ENCODE results near the gene TRIM9.
"Not testable (repeated sequence)": the region's sequence is repeated elsewhere in the genome, so short reads cannot be mapped to it uniquely, and the experiment has no call there.

TRIM9 gene

DNA sequence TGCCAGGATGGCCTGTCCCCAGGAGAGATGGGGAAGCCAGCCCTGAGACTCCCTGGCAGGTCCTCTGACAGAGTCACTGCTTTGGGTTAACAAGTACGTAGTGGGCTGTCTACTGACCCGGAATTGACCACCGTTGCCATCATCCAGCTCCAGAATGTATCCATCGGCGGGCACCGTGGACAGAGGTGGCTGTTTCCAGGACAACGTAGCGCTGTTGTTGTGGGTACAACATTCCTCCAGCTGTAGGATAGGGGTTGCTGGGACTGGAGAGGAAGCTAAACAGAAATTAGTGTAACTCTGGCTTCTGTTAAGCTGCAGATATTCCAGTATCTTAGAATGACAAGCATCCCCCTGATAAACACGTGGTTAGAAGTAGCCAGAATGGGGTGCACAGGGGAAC is 94.3 kb downstream of the TRIM9 start:
- no peak for DNase-seq

DNA sequence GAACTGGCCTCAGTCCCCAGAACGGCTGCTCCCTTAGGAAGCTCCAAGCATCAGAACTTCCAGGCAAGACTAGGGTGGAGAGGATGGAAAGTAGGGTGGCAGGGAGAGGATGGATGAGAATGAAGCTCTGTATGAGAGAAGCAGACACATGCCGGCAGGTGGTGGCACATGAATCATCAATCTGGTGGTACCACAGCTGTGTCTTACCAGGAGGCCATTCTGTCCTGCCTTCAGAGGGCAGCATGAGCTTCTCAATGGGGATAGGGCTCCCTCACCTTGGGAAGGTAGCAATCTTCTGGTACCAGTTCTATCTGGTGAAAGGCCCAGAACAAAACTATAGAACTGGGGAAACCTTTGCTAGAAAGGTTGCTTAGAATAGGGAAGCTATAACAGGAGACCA is 95.2 kb downstream of the TRIM9 start:
- no peak for DNase-seq

- DNase-seq: no peak
Measured at GRCh38 chr14:50998612-50999011, 96.3 kb downstream of the TRIM9 start.

- DNase-seq: no peak
Measured at GRCh38 chr14:50997712-50998111, 97.2 kb downstream of the TRIM9 start.

- DNase-seq: not testable (repeated sequence)
Measured at GRCh38 chr14:50994158-50994557, 100.7 kb downstream of the TRIM9 start.

DNA sequence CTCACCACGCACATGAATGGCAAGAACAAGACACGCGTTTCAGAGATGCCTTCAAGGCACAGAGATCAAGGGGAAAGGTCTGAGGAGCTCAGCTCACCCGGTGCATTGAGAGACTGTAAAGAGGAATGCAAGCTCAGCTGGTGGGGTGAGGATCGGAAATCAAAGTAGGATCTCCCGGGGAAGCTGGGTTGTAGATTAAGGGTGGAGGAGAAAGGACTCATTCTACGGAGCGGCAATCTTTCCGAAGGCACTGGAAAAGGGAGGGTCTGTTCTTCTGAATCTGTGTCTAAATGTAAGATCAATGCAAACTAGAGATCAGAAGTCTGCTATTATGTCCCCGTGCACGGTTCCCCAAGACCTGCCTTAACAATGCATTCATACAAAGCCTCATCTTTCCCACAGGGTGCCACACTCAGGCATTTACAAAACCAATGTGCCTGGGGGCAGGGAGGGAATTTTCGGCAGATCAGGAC is 109.0 kb downstream of the TRIM9 start:
- no peak for DNase-seq

DNA sequence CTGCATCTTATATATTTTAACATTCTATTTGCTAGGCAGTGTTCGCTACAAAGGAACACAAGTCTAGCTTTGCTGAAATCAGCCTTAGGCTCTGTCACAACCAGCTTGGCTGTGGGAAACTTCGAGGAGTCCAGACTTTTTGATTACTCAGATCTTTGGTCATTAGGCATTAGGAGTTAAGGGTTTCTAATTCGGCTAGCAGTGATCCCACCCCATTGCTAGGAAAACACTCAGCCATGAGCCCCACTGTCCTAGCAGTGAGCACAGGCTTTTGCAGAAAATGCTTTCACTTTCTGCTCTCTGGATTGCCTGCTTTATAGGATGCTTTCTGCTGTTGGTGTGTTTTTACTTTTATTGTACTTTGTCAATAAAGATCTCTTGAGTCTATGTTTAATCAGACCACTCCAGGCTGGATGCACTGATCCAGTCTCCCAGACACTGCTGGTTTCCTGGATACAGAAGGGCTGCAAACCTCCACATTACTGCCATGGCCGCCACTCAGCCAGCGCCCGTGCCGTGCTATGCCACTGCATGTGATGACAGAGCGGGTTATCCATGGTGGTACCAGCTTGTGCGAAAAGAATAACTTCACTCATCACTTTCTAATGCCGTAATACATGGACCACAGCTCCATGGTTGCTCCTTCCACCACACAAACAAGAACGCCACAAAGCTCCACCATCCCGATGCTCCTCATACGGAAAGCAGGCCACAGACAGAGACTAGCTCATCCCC is 109.6 kb downstream of the TRIM9 start:
- no peak for DNase-seq

- no peak for DNase-seq
Measured at GRCh38 chr14:50984036-50984710, 110.7 kb downstream of the TRIM9 start.

GRCh38 chr14:50979941-50980850 is 114.7 kb downstream of the TRIM9 start:
- peak; percentile 60 for DNase-seq

DNA sequence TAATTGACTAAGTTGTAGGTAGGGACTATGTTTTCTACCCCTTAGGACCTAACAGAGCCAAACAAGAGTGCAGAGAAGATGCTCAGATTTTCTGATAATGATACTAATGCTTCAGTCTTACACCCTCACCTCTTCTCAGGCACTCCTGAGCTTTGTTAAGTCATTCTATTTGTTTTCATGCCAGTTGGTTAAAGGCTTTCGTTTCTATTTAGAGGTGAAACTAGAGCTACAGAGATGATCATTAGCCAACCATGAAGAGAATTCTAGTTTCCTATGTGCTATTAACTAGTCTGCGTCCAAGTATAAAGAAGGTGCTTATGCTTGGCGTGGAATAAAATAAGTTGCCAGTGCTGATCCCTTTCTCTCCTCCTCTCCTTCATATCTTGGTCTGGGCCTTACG is 116.0 kb downstream of the TRIM9 start:
- DNase-seq: no peak

GRCh38 chr14:50978529-50978871 is 116.4 kb downstream of the TRIM9 start:
- no peak for DNase-seq

DNA sequence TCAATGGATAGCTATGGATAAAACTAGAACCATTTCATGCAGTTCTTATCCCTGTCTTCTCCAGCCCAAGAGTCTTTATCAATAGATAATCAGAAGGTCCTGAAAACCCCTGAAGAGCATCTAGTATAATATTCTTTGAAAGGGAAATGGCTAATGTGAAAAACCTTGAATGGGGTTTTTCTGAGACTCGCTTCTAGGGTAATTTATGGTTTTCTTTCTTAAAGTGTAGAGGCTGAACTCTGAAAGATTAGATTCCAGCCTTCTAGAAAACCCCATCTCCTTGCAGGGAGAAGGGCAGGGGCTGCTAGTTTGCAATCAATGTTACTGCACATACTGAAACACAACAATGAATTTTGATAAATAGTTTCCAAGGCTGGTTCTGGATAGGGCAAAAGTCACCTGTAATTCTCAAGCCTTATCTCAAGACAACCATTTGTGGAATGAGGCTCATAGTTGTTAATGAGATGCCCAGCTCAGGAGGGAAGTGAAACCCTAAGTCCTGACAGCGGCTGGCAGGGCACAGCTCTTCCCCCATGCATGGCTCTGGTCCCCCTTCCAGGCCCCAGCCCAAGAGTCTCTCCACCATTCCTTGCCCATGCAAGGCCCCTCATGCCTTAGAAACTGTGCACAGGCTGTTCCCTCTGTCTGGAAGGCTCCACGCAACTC is 116.9 kb downstream of the TRIM9 start:
- no peak for DNase-seq

DNA sequence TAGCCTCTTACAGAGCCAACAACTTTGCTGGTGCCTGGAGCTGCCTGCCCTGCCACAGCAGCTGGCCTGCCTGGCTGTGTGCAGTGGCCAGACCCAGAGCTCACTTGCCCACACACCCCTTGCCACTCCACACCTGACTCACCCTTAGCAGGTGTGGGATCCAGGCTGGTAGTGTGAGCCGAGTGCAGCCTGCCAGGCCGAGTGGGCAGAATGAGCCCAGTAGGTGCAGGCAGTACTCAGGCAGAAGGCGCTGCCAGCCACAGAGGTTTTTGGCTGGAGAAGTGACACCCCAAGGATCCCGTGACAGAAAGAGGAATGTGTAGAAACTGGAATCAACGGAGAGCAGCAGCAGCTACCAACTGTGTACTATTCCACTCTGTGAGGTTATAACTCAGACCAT is 120.8 kb downstream of the TRIM9 start:
- DNase-seq: no peak

DNA sequence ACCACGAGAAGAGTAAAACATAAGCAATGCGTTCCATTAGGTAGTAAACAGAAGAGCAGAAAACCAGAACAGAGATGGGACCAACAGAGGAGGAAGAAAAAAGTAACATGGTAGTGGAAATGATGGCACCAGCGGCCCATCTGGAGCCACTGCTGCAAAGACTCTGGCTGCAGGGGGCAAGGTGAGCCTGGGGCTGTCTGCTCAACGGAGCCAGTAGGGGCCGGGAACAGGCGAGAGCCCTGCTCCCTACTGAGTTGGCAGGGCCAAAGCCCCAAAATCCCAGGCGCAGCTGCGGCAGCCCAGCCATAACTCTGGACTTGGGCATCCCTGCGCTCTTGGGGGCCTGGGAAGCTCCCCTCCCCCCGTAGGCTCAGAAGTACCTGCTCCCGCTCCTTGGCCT is 122.2 kb downstream of the TRIM9 start:
- DNase-seq: no peak

- no peak for DNase-seq
Measured at GRCh38 chr14:50970886-50971781, 123.8 kb downstream of the TRIM9 start.

DNA sequence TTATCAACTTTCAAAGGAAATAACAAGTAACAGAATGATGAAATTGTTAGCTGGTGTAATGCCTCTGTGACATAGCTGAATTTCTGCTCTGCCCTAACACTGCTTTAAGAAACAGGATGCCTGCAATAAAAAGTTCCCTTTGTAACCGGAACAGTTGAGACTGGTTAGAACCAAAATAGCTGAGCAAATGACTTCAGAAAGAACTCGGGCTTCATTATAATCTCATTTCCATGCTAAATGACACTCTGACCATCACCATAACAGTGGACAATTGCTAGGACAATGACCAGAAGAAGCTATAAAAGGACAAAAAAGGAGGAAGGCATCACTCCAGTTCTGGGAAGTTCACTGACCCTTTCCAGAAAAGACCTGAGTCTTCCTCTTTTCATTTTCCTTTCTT is 127.1 kb downstream of the TRIM9 start:
- DNase-seq: no peak

DNA sequence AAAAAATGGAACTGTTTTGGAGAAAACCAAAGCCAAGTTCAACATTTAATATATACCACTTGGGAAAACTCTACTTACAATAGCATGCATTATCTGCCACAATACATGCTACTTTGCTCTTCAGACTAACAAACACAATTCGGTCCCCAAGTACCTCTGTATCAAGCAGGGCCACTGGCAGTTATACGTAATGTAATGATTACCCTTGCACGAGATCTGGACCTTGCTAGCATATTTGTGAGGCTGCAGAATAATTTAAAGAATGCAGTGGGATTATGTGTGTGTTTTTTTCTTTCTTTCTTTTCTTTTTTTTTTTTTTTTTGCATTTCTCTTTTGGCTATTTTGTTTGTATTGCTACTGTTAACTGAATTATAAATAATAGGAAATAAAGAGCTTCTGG is 127.8 kb downstream of the TRIM9 start:
- no peak for DNase-seq

GRCh38 chr14:50964683-50965390 is 130.1 kb downstream of the TRIM9 start:
- DNase-seq: peak; percentile 81

DNA sequence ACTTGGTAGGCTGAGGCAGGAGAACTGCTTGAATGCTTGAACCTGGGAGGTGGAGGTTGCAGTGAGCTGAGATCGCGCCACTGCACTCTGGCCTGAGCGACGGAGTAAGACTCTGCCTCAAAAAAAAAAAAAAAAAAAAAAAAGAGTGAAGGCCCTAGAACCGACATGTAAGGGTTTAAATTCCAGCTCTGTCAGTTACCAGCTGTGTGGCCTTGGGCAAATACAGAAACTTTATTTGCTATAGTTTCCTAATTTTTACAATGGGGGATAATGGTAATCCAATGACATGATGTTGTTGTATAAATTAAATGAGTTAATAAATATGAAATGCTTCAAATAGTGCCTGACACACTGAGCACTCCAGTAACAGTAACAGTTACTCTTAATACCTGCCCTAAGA is 131.0 kb downstream of the TRIM9 start:
- DNase-seq: no peak

DNA sequence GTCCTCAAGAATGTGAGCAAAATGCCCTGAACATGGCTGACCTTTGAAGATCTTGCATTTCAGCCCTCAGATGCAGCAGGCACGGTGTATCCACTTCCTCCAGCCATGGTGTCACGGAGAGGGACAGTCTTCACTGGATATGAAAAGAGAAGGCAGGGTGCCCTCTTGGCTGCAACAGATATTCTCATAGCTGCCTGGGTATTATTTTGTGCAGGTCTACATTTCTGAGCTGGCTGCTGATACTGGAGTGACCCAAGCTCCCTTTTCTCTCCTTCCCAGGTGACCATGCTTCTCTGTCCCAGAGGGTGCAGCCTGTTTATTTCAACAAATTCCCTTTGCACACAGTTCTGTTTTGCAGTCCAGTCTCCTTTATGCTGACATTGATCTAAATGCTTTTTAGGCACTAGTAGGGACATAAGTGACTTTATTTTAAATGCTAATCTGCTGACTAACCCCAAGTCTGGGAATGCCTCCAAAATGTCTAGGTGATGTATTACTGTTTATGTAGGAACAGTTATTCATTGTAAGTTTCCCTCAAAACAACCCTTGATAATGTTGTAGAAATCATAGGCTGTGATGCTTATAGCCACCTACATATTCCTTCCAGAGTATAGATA is 133.2 kb downstream of the TRIM9 start:
- peak; percentile 37 for DNase-seq

- DNase-seq: no peak
Measured at GRCh38 chr14:50957296-50957695, 137.6 kb downstream of the TRIM9 start.
